ENCODE results near the gene SLC44A2.

- TF ChIP-seq POLR2AphosphoS5 (IDR thresholded peaks at IDR 0.05; ENCODE audit: low read depth, low read length) (0 out of 2 replicates have a peak, but pooled peaks have one; percentile 5), CTCF (IDR thresholded peaks at IDR 0.05) (no peak), REST (IDR thresholded peaks at IDR 0.05; ENCODE audit: insufficient read depth in 1 of 2, low read depth in 2 of 2, low read length in 1 of 2) (no peak), SIN3A (IDR thresholded peaks at IDR 0.05; ENCODE audit: borderline replicate concordance, insufficient read depth, low read depth, low read length) (no peak)
Observed at GRCh38 chr19:10654610-10655456, 29.5 kb downstream of the SLC44A2 start.
